Activated CD4-positive, alpha-beta T cell treated with anti-CD3 and anti-CD28 coated beads, Interleukin-2, amount 10 ng/mL, durations not matched to agents 7 days and 5 days (primary cell): ENCODE measurements around the gene SORCS3. TPM values are rescaled to one million over a fixed set of nuclear protein-coding genes. Genes with fewer than 3 reads are reported as not detected.

Experiments
- CTCF ChIA-PET: fragments of 350-600 bp; sonication (Branson Sonifier 250); formaldehyde crosslinking; loops from one replicate; lab custom pipeline; 2021; ENCODE audit warnings: antibody characterized with exemption; lab: Charles Lee
- POLR2A ChIA-PET: fragments of 350-600 bp; sonication (Branson Sonifier 250); formaldehyde crosslinking; loops from one replicate; lab custom pipeline; 2021; ENCODE audit warnings: antibody characterized with exemption; lab: Charles Lee
- DNase-seq: peaks from one replicate; pipeline ENCODE4 v3.0.0-alpha.2; 2020
- H3K27ac Mint-ChIP-seq: one replicate; pipeline ENCODE4 v1.8.0; 2021; ENCODE audit warnings: mild to moderate bottlenecking, moderate library complexity, mixed read lengths
- H3K27me3 Mint-ChIP-seq: one replicate; pipeline ENCODE4 v1.8.0; 2021; ENCODE audit warnings: mixed read lengths
- H3K36me3 Mint-ChIP-seq: one replicate; pipeline ENCODE4 v1.8.0; 2021; ENCODE audit warnings: low read depth, mixed read lengths
- H3K4me1 Mint-ChIP-seq: one replicate; pipeline ENCODE4 v1.8.0; 2021; ENCODE audit warnings: mixed read lengths
- H3K4me3 Mint-ChIP-seq: one replicate; pipeline ENCODE4 v1.8.0; 2021; ENCODE audit warnings: mild to moderate bottlenecking, moderate library complexity, mixed read lengths
- H3K9me3 Mint-ChIP-seq: one replicate; pipeline ENCODE4 v1.8.0; 2021; ENCODE audit warnings: mixed read lengths
- total RNA-seq, 2 experiments: library from RNA; stranded (reverse); gene quantifications; one replicate each; pipeline ENCODE4 v1.2.3, GENCODE V29; 2021

Gene SORCS3
- total RNA-seq, 2 experiments from 2014 or later: 0.17 TPM; not detected in 1

DNA sequence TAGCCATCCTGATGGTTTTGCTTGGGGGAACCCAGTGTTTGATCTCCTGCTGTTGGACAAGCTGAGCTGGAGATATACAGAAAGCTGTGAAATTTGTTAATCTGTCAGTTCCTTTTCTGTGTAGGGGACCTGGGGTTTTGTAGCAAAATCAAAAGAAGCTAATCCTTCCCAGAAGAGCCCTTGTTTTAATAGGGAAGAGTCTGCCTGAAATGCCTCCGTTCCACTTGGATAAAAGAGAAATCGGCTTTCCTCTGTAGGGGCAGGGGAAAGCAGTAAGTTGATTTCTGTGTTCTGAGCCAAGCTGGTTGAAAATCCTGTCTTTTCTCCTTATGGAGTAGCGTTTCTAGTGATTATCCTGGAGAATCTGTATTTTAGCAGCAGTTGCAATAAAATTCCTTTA, 472.6 kb downstream of the SORCS3 start:
- peaks cover 2% of the 10 kb centered on the region for H3K9me3 Mint-ChIP-seq
- H3K36me3 Mint-ChIP-seq: no peaks in the 10 kb centered on the region
- H3K27me3 Mint-ChIP-seq: no peaks in the 10 kb centered on the region
- CTCF ChIA-PET: no interaction called here
- no peak overlapping the region for H3K27ac Mint-ChIP-seq
- H3K4me3 Mint-ChIP-seq: no peak overlapping the region
- DNase-seq: no peak
- POLR2A ChIA-PET: no interaction called here
- H3K4me1 Mint-ChIP-seq: no peaks in the 10 kb centered on the region

DNA sequence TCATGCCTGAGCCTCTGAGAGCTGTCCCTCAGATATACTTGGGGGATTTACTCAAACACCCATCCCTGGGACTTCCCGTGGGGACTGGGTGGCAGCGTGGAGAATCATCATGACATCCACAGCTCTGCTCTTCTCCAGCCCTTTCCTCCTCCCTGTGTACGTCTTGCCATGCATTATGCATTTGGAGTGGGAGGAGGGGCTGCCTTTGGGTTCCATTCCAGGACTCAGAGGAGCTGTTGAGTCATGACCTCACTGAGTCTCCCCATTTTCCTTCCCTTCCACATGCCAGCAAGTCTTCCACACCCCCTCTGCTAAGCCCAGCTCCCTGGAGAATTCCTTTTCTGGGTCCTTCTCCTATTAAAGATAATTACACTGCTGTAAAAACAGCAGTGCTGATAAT, 480.7 kb downstream of the SORCS3 start:
- no peaks in the 10 kb centered on the region for H3K27me3 Mint-ChIP-seq
- POLR2A ChIA-PET: no interaction called here
- no peak for DNase-seq
- H3K9me3 Mint-ChIP-seq: no peaks in the 10 kb centered on the region
- H3K27ac Mint-ChIP-seq: no peak overlapping the region
- H3K4me3 Mint-ChIP-seq: no peak overlapping the region
- CTCF ChIA-PET: interaction anchor here (0.7 kb wide), 1 partner anchor 765 kb away, joined by 3 read pairs; no protein-coding TSS in a partner anchor
- no peaks in the 10 kb centered on the region for H3K36me3 Mint-ChIP-seq
- no peaks in the 10 kb centered on the region for H3K4me1 Mint-ChIP-seq

DNA sequence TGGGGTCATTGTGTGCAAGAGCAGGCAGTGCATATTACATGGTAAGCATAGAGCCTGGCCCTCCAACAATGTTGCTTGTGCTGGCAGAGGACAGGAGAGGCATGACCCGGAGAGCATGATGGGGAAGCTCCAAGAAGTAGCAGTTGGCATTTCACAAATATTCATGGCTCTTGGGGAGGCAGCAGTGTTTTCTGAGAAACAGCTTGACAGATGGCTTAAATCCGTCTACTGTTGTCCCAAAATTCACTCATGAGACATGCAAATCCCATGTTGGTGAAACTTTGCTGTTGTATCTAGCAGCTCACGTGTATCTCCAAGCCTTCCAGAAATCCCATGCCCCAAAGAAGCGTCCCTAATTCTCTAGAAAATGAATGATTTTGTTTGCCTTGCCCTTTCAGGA, 487.0 kb downstream of the SORCS3 start:
- no peaks in the 10 kb centered on the region for H3K27me3 Mint-ChIP-seq
- no peaks in the 10 kb centered on the region for H3K36me3 Mint-ChIP-seq
- no peaks in the 10 kb centered on the region for H3K4me1 Mint-ChIP-seq
- ChIA-PET CTCF (no interaction called here), POLR2A (no interaction called here)
- no peak for DNase-seq
- H3K4me3 Mint-ChIP-seq: no peak overlapping the region
- H3K9me3 Mint-ChIP-seq: no peaks in the 10 kb centered on the region
- no peak overlapping the region for H3K27ac Mint-ChIP-seq

DNA sequence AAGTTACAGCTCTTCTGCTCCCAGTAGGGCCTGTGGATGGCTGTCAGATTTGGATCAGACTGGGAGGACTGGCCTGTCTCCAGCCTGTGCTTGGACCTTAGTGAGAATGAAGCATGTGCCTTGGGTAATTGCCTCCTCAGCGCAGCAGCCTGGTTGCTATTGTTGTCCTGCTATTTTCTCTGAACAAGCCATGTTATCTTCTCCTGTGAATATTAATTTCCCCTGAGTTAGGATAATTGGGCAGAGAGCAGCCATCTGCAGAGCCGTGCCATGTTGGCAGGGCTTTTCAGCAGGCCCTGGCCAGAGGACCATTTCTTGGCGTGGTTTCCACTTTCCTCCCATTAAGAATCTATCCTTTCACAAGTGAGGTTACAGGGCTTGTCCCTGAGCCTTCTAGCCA, 497.3 kb downstream of the SORCS3 start:
- Mint-ChIP-seq H3K4me1 (no peaks in the 10 kb centered on the region), H3K27me3 (no peaks in the 10 kb centered on the region)
- CTCF ChIA-PET: no interaction called here

DNA sequence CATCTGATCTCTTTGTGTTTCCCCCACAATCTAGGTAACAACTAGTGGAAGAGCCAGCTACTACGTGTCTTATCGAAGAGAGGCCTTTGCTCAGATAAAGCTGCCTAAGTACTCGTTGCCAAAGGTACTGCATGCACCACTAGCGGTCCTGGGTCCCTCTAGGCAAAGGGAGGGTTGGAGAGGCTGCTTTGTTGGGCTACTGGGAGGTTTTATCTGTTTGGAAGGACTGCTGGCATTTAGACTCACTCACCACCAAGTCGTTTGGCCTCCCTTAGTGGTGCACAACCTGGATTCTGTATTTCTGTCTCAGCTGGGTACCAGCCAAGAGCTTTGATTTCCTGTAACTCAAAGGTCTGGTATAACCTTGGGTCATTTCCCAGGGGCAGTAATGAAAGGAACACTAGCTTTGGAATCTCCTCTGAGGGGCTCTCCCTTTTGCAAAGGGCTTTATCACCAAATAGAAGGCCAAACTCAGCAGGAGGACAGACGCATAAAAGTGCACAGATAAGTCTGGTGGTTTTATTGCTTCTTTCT, 498.3 kb downstream of the SORCS3 start:
- no peak for DNase-seq
- ChIA-PET POLR2A (no interaction called here), CTCF (no interaction called here)
- Mint-ChIP-seq H3K36me3 (no peaks in the 10 kb centered on the region), H3K9me3 (no peaks in the 10 kb centered on the region), H3K4me1 (no peaks in the 10 kb centered on the region), H3K27ac (no peak overlapping the region), H3K27me3 (no peaks in the 10 kb centered on the region), H3K4me3 (no peak overlapping the region)

More for the DNA sequence above, 497.3 kb downstream of the SORCS3 start:
- H3K9me3 Mint-ChIP-seq: no peaks in the 10 kb centered on the region
- H3K27ac Mint-ChIP-seq: no peak overlapping the region
- no peaks in the 10 kb centered on the region for H3K36me3 Mint-ChIP-seq
- H3K4me3 Mint-ChIP-seq: no peak overlapping the region
- POLR2A ChIA-PET: no interaction called here
- no peak for DNase-seq

DNA sequence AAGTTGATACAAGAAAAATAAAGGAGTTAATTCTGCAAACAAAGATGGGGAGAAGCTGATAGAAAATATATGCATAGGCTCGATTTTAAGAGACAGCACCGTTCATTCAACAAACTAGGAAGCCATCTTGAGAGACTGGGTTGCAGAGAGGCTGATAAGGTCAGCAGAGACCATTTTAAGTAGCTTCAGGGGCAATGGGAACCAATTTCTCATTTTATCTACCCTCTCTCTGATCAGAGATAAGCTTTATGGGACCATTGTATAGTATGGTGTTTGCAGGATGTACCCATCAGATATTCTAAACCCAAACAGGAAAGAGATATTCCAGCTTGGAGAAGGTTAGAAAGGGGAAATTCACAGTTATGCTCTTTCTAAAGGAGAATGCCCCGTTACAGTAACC, 499.5 kb downstream of the SORCS3 start:
- DNase-seq: no peak
- Mint-ChIP-seq H3K36me3 (no peaks in the 10 kb centered on the region), H3K4me1 (no peaks in the 10 kb centered on the region), H3K4me3 (no peak overlapping the region), H3K9me3 (no peaks in the 10 kb centered on the region), H3K27ac (no peak overlapping the region), H3K27me3 (no peaks in the 10 kb centered on the region)
- ChIA-PET CTCF (no interaction called here), POLR2A (no interaction called here)

DNA sequence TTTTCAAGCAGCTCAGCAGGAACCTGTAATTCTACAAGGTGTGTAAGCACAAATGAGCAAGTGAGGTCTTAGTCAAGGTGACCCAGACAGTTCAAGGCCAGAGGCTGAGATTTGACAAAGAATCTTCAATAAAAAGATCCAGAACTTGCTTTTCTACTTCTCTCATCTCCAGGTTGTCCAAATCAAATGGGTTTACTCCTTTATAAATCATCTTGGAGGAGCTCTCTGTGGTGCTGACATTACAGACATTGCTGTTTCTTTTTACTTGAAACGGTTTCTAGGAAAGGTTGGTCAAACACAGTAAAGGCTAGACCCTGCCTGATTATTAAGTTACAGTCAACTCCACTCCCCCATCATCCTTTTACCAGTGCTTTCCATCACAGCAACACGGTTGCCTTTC, 504.6 kb downstream of the SORCS3 start:
- no peak overlapping the region for H3K27ac Mint-ChIP-seq
- ChIA-PET POLR2A (no interaction called here), CTCF (no interaction called here)
- no peaks in the 10 kb centered on the region for H3K4me1 Mint-ChIP-seq
- no peak for DNase-seq
- H3K9me3 Mint-ChIP-seq: no peaks in the 10 kb centered on the region
- H3K27me3 Mint-ChIP-seq: no peaks in the 10 kb centered on the region
- no peak overlapping the region for H3K4me3 Mint-ChIP-seq
- no peaks in the 10 kb centered on the region for H3K36me3 Mint-ChIP-seq

DNA sequence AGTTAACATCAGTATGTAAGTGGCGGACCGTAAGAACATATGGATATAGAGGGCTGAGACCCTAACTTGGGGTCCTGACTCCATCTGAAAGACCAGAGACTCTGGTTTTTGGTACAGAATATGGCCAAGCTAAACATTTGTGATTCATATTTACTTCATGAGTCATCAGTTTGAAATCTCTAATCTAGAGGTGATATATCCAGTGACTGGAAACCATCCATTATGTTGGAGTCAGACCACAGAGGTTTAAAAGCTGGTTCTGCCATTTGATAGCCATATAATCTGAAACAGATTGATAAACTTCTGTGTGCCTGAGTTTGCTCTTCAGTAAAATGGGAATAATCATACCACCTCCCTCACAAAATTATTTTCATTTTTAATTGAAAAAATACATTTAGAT, 505.3 kb downstream of the SORCS3 start:
- Mint-ChIP-seq H3K27me3 (no peaks in the 10 kb centered on the region), H3K36me3 (no peaks in the 10 kb centered on the region), H3K27ac (no peak overlapping the region), H3K4me3 (no peak overlapping the region), H3K9me3 (no peaks in the 10 kb centered on the region), H3K4me1 (no peaks in the 10 kb centered on the region)
- ChIA-PET CTCF (no interaction called here), POLR2A (no interaction called here)
- DNase-seq: no peak

DNA sequence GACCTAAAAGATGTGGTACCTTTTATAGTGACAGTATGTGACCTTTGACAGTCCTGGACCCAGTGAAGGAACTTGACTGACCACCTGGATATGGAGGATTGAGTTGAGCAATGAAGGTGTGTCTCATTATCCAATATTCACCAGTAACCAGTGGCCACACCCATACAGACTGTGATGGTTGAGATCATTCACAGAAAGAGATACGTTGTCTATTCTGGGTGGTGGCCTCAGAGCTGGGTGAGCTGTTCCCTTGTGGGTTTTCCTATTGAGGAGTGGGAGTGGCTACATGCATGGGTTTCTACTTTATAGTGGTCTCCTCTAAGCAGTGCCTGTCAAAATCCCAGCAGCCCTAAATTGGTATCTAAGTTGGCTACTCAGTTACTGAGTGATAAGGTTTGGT, 507.4 kb downstream of the SORCS3 start:
- Mint-ChIP-seq H3K9me3 (no peaks in the 10 kb centered on the region), H3K4me1 (no peaks in the 10 kb centered on the region), H3K4me3 (no peak overlapping the region), H3K27me3 (no peaks in the 10 kb centered on the region), H3K36me3 (no peaks in the 10 kb centered on the region), H3K27ac (no peak overlapping the region)
- CTCF ChIA-PET: no interaction called here
- POLR2A ChIA-PET: no interaction called here
- no peak for DNase-seq

DNA sequence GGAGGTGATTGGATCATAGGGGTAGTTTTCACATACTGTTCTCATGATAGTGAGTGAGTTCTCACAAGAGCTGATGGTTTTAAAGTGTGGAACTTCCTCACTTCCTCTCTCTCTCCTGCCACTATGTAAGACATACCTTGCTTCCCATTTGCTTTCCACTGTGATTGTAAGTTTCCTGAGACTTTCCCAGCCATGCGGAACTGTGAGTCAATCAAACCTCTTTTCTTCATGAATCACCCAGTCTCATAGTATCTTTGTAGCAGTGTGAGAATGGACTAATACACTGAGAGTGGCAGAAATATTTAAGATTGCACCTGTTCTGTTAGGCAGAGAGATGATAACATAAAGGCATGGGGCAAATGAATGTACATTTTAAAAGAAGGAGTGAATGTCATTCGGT, 507.8 kb downstream of the SORCS3 start:
- Mint-ChIP-seq H3K9me3 (no peaks in the 10 kb centered on the region), H3K4me3 (no peak overlapping the region), H3K27ac (no peak overlapping the region), H3K36me3 (no peaks in the 10 kb centered on the region), H3K27me3 (no peaks in the 10 kb centered on the region), H3K4me1 (no peaks in the 10 kb centered on the region)
- no peak for DNase-seq
- CTCF ChIA-PET: no interaction called here
- POLR2A ChIA-PET: no interaction called here

DNA sequence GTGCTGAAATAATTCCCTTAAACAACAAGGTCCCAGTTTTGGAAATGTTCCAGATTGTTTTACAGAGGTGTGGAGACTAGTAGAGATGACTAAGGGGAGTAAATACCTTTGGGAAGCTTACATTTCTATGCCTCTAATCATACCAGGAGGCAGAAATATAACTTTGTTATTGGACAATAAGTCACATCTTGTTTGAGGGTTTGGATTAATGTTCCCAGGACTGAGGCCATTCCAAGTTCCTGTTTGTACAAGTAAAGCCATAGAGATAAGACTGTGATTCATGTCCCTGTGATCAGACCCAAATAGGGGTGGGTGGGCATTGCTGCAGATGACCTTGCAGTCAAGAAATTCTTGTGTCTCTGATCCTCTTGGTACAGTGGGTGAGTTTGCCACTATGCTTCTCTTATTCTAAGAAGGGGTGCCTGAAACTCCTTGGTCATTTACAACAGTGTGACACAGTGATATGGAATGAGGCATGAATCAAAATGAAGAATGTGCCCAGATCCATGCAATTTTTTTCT, 508.3 kb downstream of the SORCS3 start:
- no peak overlapping the region for H3K27ac Mint-ChIP-seq

DNA sequence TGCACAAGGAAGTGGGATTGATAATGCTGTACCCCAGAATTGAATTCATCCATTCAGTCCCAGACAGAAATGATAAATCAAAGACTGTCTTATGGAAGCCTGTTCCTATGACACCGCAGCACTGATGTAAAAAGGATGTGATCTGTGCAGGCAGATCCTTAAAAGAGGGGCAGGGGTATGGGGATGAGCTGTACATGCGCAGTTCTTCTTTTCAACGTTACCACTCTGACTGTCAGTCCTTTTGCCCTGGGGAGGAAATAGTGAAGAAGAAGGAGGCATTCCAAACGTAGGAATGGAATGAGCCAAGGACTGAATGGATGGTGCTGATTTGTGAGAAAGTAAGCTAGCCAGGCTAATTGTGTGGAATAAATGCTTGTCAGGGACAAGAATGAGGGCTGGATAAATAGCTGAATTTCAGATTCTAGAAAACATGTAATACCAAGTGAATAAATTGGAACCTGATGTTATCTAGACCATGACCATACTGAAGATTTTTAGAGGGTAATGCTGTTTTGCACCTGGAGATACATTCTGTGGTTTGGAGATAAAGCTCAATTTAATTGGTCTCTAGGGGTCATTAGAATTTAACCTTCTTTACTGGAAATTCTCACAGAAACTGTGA, 509.3 kb downstream of the SORCS3 start:
- no peak overlapping the region for H3K27ac Mint-ChIP-seq

More for the DNA sequence above, 508.3 kb downstream of the SORCS3 start:
- Mint-ChIP-seq H3K27me3 (no peaks in the 10 kb centered on the region), H3K9me3 (no peaks in the 10 kb centered on the region), H3K36me3 (no peaks in the 10 kb centered on the region), H3K4me1 (no peaks in the 10 kb centered on the region), H3K4me3 (no peak overlapping the region)
- ChIA-PET POLR2A (no interaction called here), CTCF (no interaction called here)
- no peak for DNase-seq

DNA sequence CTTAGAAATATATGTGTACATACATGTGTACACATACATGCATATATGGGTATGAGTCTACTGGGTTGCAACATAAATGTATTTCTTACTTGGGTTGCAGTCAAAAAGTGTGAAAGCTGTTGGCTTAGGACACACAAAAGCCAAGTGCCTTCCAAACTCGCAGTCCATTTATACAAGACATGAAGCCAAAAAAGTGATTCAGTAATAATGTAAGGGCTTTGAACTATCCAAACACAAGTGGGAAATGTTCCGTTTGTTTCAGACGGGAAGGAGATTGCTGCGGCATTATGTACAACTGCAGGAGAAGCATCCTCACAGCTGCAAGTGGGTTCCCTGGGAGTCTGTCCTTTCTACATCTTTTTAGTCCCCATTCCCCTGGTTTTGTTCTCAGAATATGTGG, 513.6 kb downstream of the SORCS3 start:
- H3K27ac Mint-ChIP-seq: no peak overlapping the region
- no peak for DNase-seq
- H3K9me3 Mint-ChIP-seq: no peaks in the 10 kb centered on the region
- ChIA-PET CTCF (no interaction called here), POLR2A (no interaction called here)
- no peaks in the 10 kb centered on the region for H3K4me1 Mint-ChIP-seq
- H3K4me3 Mint-ChIP-seq: no peak overlapping the region
- H3K27me3 Mint-ChIP-seq: no peaks in the 10 kb centered on the region
- H3K36me3 Mint-ChIP-seq: no peaks in the 10 kb centered on the region

More for the DNA sequence above, 509.3 kb downstream of the SORCS3 start:
- no peak for DNase-seq
- no peaks in the 10 kb centered on the region for H3K36me3 Mint-ChIP-seq
- no peaks in the 10 kb centered on the region for H3K9me3 Mint-ChIP-seq
- POLR2A ChIA-PET: no interaction called here
- H3K4me3 Mint-ChIP-seq: no peak overlapping the region
- H3K27me3 Mint-ChIP-seq: no peaks in the 10 kb centered on the region
- CTCF ChIA-PET: no interaction called here
- H3K4me1 Mint-ChIP-seq: no peaks in the 10 kb centered on the region

DNA sequence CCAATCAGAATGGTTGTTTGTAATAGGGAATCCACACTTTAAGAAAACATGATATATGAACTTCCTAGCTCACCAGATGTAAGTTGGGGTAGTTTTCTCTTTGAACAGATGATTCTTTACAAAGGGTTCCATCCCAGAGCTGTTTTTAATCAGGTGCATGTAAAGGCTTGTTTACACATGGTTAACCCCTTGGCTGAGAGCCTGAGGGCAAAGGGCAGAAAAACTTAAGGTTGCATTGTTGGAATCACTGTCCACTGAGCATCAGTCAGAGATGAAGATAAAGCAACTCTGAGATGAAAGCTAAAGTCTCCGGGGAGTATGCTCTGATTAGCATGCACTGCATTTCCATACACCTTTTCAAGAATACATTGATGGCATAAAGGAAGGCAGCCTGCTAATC, 518.2 kb downstream of the SORCS3 start:
- Mint-ChIP-seq H3K4me1 (no peaks in the 10 kb centered on the region), H3K27ac (no peak overlapping the region), H3K27me3 (no peaks in the 10 kb centered on the region), H3K4me3 (no peak overlapping the region), H3K9me3 (no peaks in the 10 kb centered on the region), H3K36me3 (no peaks in the 10 kb centered on the region)
- CTCF ChIA-PET: no interaction called here
- POLR2A ChIA-PET: no interaction called here
- DNase-seq: no peak
